ENCODE data around the gene CENPS.

The CENPS gene

DNA sequence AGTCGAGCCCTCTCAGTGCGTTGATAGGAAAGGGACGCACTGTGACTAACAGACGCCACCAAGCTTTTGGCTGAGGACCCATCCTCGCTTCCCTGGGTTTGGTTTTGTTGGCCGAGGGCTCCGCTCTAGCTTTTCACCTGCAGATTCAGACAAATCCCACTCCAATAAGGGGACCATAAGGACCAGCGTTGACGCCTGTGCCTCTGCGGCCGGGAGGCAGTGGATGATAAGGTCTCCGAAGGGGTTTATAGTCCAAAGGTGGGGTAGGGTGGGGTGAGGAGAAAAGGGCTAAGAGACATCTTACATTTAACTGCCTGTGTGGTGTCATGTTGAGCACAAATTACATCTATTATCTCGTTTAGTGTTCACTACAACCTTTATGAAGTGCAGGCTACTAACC lies 45.3 kb downstream of the CENPS start:
- no peak for TF ChIP-seq CTCF (IDR thresholded peaks at IDR 0.05; ENCODE audit: insufficient read depth, low read length, poor library complexity, severe bottlenecking)
- H3K36me3 ChIP-seq (ENCODE audit: control insufficient read depth, insufficient read depth, low read length), result no peaks in the 10 kb centered on the region; the same call in 1 of the 2 replicates
- no peak for DNase-seq (ENCODE audit: extremely low read depth, insufficient read length)
- H3K4me3 ChIP-seq (replicated peaks; ENCODE audit: low read depth, low read length), result peak overlapping the region; percentile 76
- H3K27me3 ChIP-seq (replicated peaks; ENCODE audit: control insufficient read depth, insufficient read depth, low read length), result no peaks in the 10 kb centered on the region

DNA sequence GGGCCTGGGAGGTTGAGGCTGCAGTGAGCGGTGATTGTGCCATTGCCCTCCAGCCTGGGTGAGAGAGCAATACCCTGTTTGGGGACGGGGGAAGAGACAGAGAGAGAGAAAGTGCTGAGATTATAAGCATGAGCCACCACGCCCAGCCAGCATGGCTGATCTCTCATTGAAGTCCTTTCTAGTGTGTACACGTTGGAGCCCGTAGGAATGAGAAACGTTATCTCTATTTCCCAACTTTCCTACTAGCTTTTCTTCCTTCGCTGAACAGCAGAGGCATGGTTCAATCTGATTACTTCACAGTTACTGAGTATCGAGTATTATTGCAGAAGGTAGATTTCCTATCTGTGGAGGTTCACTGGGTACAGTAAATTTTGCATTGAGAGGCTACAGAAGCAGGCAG lies 49.1 kb downstream of the CENPS start:
- H3K4me3 ChIP-seq (replicated peaks; ENCODE audit: low read depth, low read length), result no peak overlapping the region
- H3K27me3 ChIP-seq (replicated peaks; ENCODE audit: control insufficient read depth, insufficient read depth, low read length), result no peaks in the 10 kb centered on the region
- DNase-seq (ENCODE audit: extremely low read depth, insufficient read length), result no peak
- no peak for TF ChIP-seq CTCF (IDR thresholded peaks at IDR 0.05; ENCODE audit: insufficient read depth, low read length, poor library complexity, severe bottlenecking)
- no peaks in the 10 kb centered on the region; the same call in 1 of the 2 replicates for H3K36me3 ChIP-seq (ENCODE audit: control insufficient read depth, insufficient read depth, low read length)

DNA sequence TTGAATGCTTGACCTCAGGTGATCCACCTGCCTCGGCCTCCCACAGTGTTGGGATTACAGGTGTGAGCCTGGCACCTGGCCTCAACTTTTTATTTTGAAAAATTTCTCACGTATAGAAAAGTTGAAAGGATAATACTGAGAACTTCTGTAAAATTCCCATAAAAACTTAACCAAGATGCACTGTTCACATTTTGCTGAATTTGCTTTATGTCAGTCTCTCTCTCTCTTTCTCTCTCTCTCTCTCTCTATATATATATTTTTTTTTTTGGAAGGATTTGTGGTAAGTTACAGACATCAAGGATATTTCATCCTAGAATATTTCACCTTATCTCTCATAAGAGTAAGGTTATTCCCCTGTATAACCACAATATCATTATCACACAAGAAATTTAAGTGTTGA lies 50.4 kb downstream of the CENPS start:
- no peak for DNase-seq (ENCODE audit: extremely low read depth, insufficient read length)
- Histone ChIP-seq H3K4me3 (replicated peaks; ENCODE audit: low read depth, low read length) (no peak overlapping the region), H3K36me3 (ENCODE audit: control insufficient read depth, insufficient read depth, low read length) (peaks cover 3% of the 10 kb centered on the region), H3K27me3 (replicated peaks; ENCODE audit: control insufficient read depth, insufficient read depth, low read length) (no peaks in the 10 kb centered on the region)
- TF ChIP-seq CTCF (IDR thresholded peaks at IDR 0.05; ENCODE audit: insufficient read depth, low read length, poor library complexity, severe bottlenecking), result no peak

GRCh38 chr1:10484521-10484920 lies 54.3 kb downstream of the CENPS start:
- TF ChIP-seq CTCF (IDR thresholded peaks at IDR 0.05; ENCODE audit: insufficient read depth, low read length, poor library complexity, severe bottlenecking), result no peak
- H3K4me3 ChIP-seq (replicated peaks; ENCODE audit: low read depth, low read length), result no peak overlapping the region
- no peak for DNase-seq (ENCODE audit: extremely low read depth, insufficient read length)
- no peaks in the 10 kb centered on the region for H3K27me3 ChIP-seq (replicated peaks; ENCODE audit: control insufficient read depth, insufficient read depth, low read length)
- H3K36me3 ChIP-seq (ENCODE audit: control insufficient read depth, insufficient read depth, low read length), result peaks cover 3% of the 10 kb centered on the region

GRCh38 chr1:10489291-10490055 lies 59.2 kb downstream of the CENPS start:
- TF ChIP-seq CTCF (IDR thresholded peaks at IDR 0.05; ENCODE audit: insufficient read depth, low read length, poor library complexity, severe bottlenecking), result no peak
- H3K36me3 ChIP-seq (ENCODE audit: control insufficient read depth, insufficient read depth, low read length), result peaks cover 3% of the 10 kb centered on the region
- no peaks in the 10 kb centered on the region for H3K27me3 ChIP-seq (replicated peaks; ENCODE audit: control insufficient read depth, insufficient read depth, low read length)
- no peak overlapping the region for H3K4me3 ChIP-seq (replicated peaks; ENCODE audit: low read depth, low read length)
- no peak for DNase-seq (ENCODE audit: extremely low read depth, insufficient read length)

All from GM06990 (cell line).